OCI-LY1 (cell line): Measurements from ENCODE around the gene MYO1E.

ENCODE experiments used
- CTCF ChIP-seq: fragments of 200-600 bp; sonication (generic), shearing (Covaris generic); IDR thresholded peaks from 2 replicates; pipeline ENCODE4 v1.5.1; 2017; ENCODE audit warnings: mild to moderate bottlenecking, antibody characterized with exemption, low read length, moderate library complexity, mixed read lengths
- EZH2 ChIP-seq: fragments of 200-600 bp; sonication (generic), shearing (Covaris generic); IDR thresholded peaks from 2 replicates; pipeline ENCODE4 v1.8.0; 2017; ENCODE audit warnings: borderline replicate concordance, mixed run types, mild to moderate bottlenecking, antibody characterized with exemption, low read length, moderate library complexity, mixed read lengths

GRCh38 chr15:59247364-59247763, 125.3 kb downstream of the MYO1E start:
- TF ChIP-seq CTCF (peak; percentile 77), EZH2 (no peak)
